ENCODE data around the gene PKP1.

Gene PKP1

DNA sequence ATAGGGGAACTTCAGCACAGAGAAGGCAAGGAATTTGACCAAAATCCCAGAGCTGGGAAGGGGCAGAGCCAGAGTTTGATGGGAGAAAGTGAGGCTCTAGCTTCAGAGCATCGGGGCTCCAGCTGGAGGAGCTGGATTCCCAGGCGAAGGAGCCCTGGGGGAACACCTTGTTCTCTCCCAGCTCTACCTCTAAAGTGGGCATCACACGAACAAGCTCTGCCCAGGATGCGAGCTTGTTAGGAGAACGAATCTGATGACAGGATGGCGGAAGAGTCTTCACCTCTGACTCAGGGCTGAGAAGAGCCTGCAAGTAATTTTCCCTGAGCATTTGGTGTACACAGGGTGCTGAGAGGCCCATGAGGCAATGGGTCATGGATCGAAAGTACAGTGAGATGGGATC is 72.2 kb downstream of the PKP1 start:
- DNase-seq (ENCODE audit: insufficient read length, low spot score) (no peak), FAIRE-seq (no peak)
- TF ChIP-seq, protein P1, sequence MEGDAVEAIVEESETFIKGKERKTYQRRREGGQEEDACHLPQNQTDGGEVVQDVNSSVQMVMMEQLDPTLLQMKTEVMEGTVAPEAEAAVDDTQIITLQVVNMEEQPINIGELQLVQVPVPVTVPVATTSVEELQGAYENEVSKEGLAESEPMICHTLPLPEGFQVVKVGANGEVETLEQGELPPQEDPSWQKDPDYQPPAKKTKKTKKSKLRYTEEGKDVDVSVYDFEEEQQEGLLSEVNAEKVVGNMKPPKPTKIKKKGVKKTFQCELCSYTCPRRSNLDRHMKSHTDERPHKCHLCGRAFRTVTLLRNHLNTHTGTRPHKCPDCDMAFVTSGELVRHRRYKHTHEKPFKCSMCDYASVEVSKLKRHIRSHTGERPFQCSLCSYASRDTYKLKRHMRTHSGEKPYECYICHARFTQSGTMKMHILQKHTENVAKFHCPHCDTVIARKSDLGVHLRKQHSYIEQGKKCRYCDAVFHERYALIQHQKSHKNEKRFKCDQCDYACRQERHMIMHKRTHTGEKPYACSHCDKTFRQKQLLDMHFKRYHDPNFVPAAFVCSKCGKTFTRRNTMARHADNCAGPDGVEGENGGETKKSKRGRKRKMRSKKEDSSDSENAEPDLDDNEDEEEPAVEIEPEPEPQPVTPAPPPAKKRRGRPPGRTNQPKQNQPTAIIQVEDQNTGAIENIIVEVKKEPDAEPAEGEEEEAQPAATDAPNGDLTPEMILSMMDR (IDR thresholded peaks at IDR 0.05; ENCODE audit: insufficient read depth, missing control alignments): no peak

- TF ChIP-seq, protein P1 (IDR thresholded peaks at IDR 0.05; ENCODE audit: insufficient read depth, missing control alignments): no peak
Measured at GRCh38 chr1:201356236-201356635, 72.9 kb downstream of the PKP1 start.

DNA sequence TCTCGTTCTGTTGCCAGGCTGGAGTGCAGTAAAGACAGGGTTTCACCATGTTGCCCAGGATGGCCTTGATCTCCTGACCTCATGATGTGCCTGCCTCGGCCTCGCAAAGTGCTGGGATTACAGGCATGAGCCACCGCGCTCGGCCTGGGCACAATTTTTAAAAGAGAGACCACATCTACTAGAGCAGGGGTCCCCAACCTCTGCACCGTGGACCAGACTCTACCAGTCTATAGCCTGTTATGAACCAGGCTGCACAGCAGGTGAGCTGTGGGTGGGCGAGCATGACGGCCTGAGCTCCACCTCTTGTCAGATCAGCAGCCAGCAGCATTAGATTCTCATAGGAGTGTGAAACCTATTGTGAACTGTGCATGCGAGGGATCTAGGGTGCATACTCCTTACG is 73.4 kb downstream of the PKP1 start:
- TF ChIP-seq, protein P1 (IDR thresholded peaks at IDR 0.05; ENCODE audit: insufficient read depth, missing control alignments): no peak
- DNase-seq (ENCODE audit: insufficient read length, low spot score) (no peak), FAIRE-seq (no peak)

More at GRCh38 chr1:201356236-201356635, 72.9 kb downstream of the PKP1 start:
- DNase-seq (ENCODE audit: insufficient read length, low spot score) (no peak), FAIRE-seq (no peak)

DNA sequence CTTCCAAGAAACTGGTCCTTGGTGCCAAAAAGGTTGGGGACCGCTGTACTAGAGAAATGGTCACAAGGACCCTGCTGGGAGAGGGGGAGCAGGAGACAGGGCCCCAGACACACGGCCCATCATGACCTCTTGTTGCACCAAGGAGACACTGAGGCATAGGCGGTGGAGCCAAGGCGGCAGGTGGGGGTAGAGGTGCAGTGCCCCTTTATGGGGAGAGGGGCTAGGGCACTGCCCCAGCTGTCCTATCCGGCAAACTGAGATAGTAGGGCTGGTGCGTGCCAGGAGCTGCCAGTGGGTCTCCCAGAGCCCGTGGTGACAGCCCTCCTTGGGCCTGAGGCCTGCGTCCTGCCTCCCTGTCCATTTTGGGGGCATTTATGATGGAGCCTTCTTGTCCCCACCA is 73.9 kb downstream of the PKP1 start:
- DNase-seq (ENCODE audit: insufficient read length, low spot score) (no peak), FAIRE-seq (no peak)
- TF ChIP-seq, protein P1 (IDR thresholded peaks at IDR 0.05; ENCODE audit: insufficient read depth, missing control alignments): no peak

- DNase-seq (ENCODE audit: insufficient read length, low spot score) (no peak), FAIRE-seq (no peak)
- TF ChIP-seq, protein P1 (IDR thresholded peaks at IDR 0.05; ENCODE audit: insufficient read depth, missing control alignments): no peak
Measured at GRCh38 chr1:201357636-201358348, 74.5 kb downstream of the PKP1 start.

GRCh38 chr1:201358596-201358995 is 75.3 kb downstream of the PKP1 start:
- DNase-seq (ENCODE audit: insufficient read length, low spot score) (no peak), FAIRE-seq (no peak)
- TF ChIP-seq, protein P1 (IDR thresholded peaks at IDR 0.05; ENCODE audit: insufficient read depth, missing control alignments): no peak

All from D721Med (cell line).